Measurements from ENCODE around the gene MRM2.
A peak's percentile ranks its signal among the peaks of the same experiment; 100 is the strongest.

MRM2 gene

GRCh38 chr7:2251841-2252771 is 10.1 kb upstream of the MRM2 start:
- Histone ChIP-seq H3K9ac (ENCODE audit: low read length) (no peak overlapping the region), H3K9me3 (replicated peaks; ENCODE audit: insufficient read depth, low read length) (no peaks in the 10 kb centered on the region), H3K9me2 (replicated peaks; ENCODE audit: insufficient read depth, low read length) (no peaks in the 10 kb centered on the region), H3K36me3 (replicated peaks; ENCODE audit: insufficient read depth, low read length) (no peaks in the 10 kb centered on the region), H3K4me3 (ENCODE audit: low read length) (no peak overlapping the region), H4K20me1 (ENCODE audit: insufficient read depth, low read length) (no peaks in the 10 kb centered on the region), H3F3A (ENCODE audit: insufficient read depth, low read length) (peaks cover 10% of the 10 kb centered on the region; the same call in 1 of the 2 replicates), H2AFZ (ENCODE audit: low read length) (no peak overlapping the region), H3K4me2 (ENCODE audit: low read depth, low read length) (no peak overlapping the region), H3K27me3 (replicated peaks; ENCODE audit: insufficient read depth, low read length) (no peaks in the 10 kb centered on the region), H3K79me2 (ENCODE audit: low read length) (no peaks in the 10 kb centered on the region), H3K27ac (ENCODE audit: low read length) (no peak overlapping the region), H3K4me1 (ENCODE audit: low read length) (peaks cover 16% of the 10 kb centered on the region)
- TF ChIP-seq EZH2 (optimal IDR thresholded peaks at IDR 0.05; ENCODE audit: low read depth, low read length) (no peak), EZH2phosphoT487 (IDR thresholded peaks at IDR 0.05; ENCODE audit: low read length) (no peak), CTCF (IDR thresholded peaks at IDR 0.05; ENCODE audit: low read length) (no peak)
- DNase-seq, result no peak

GRCh38 chr7:2251381-2251780 is 9.4 kb upstream of the MRM2 start:
- no peaks in the 10 kb centered on the region for H3K36me3 ChIP-seq (replicated peaks; ENCODE audit: insufficient read depth, low read length)
- no peaks in the 10 kb centered on the region for H3K9me3 ChIP-seq (replicated peaks; ENCODE audit: insufficient read depth, low read length)
- no peaks in the 10 kb centered on the region for H3K9me2 ChIP-seq (replicated peaks; ENCODE audit: insufficient read depth, low read length)
- H3K27me3 ChIP-seq (replicated peaks; ENCODE audit: insufficient read depth, low read length), result no peaks in the 10 kb centered on the region
- H4K20me1 ChIP-seq (ENCODE audit: insufficient read depth, low read length), result no peaks in the 10 kb centered on the region
- no peak overlapping the region for H3K4me2 ChIP-seq (ENCODE audit: low read depth, low read length)
- no peak overlapping the region for H2AFZ ChIP-seq (ENCODE audit: low read length)
- H3K4me3 ChIP-seq (ENCODE audit: low read length), result no peak overlapping the region
- no peak overlapping the region for H3K9ac ChIP-seq (ENCODE audit: low read length)
- no peak overlapping the region for H3K27ac ChIP-seq (ENCODE audit: low read length)
- H3K79me2 ChIP-seq (ENCODE audit: low read length), result no peaks in the 10 kb centered on the region
- no peak for DNase-seq
- no peak for TF ChIP-seq EZH2 (optimal IDR thresholded peaks at IDR 0.05; ENCODE audit: low read depth, low read length)
- TF ChIP-seq CTCF (IDR thresholded peaks at IDR 0.05; ENCODE audit: low read length), result no peak
- TF ChIP-seq EZH2phosphoT487 (IDR thresholded peaks at IDR 0.05; ENCODE audit: low read length), result no peak
- peaks cover 10% of the 10 kb centered on the region; the same call in 1 of the 2 replicates for H3F3A ChIP-seq (ENCODE audit: insufficient read depth, low read length)
- H3K4me1 ChIP-seq (ENCODE audit: low read length), result peaks cover 16% of the 10 kb centered on the region

- peak overlapping the region; percentile 48 for H3K4me2 ChIP-seq (ENCODE audit: low read depth, low read length)
- H3K27ac ChIP-seq (ENCODE audit: low read length), result peak overlapping the region; percentile 64; the same call in 1 of the 2 replicates
- no peak for TF ChIP-seq EZH2 (optimal IDR thresholded peaks at IDR 0.05; ENCODE audit: low read depth, low read length)
- TF ChIP-seq CTCF (IDR thresholded peaks at IDR 0.05; ENCODE audit: low read length), result no peak
- TF ChIP-seq EZH2phosphoT487 (IDR thresholded peaks at IDR 0.05; ENCODE audit: low read length), result no peak
- no peak overlapping the region for H3K9ac ChIP-seq (ENCODE audit: low read length)
- H3K4me3 ChIP-seq (ENCODE audit: low read length), result 0 out of 2 replicates have a peak overlapping the region, but pooled peaks have one; percentile 14
- no peaks in the 10 kb centered on the region for H4K20me1 ChIP-seq (ENCODE audit: insufficient read depth, low read length)
- peaks cover 10% of the 10 kb centered on the region; the same call in 1 of the 2 replicates for H3F3A ChIP-seq (ENCODE audit: insufficient read depth, low read length)
- no peak for DNase-seq
- no peaks in the 10 kb centered on the region for H3K9me2 ChIP-seq (replicated peaks; ENCODE audit: insufficient read depth, low read length)
- H3K79me2 ChIP-seq (ENCODE audit: low read length), result no peaks in the 10 kb centered on the region
- no peaks in the 10 kb centered on the region for H3K27me3 ChIP-seq (replicated peaks; ENCODE audit: insufficient read depth, low read length)
- H3K4me1 ChIP-seq (ENCODE audit: low read length), result peaks cover 16% of the 10 kb centered on the region
- H3K36me3 ChIP-seq (replicated peaks; ENCODE audit: insufficient read depth, low read length), result no peaks in the 10 kb centered on the region
- H2AFZ ChIP-seq (ENCODE audit: low read length), result no peak overlapping the region
- H3K9me3 ChIP-seq (replicated peaks; ENCODE audit: insufficient read depth, low read length), result no peaks in the 10 kb centered on the region
Measured at GRCh38 chr7:2249744-2250323, 7.8 kb upstream of the MRM2 start.
